HEK293 (cell line): ENCODE measurements around the gene TRAF2.
A peak's percentile ranks its signal among the peaks of the same experiment; 100 is the strongest.

Source experiments
- CTCF ChIA-PET: fragments of 350-600 bp; formaldehyde crosslinking; extraction: SDS; loops from one replicate; lab custom pipeline; 2021; ENCODE audit warnings: antibody characterized with exemption; lab: Yijun Ruan, JAX
- POLR2A ChIA-PET: fragments of 300-600 bp; formaldehyde crosslinking; extraction: SDS; loops from one replicate; lab custom pipeline; 2020; ENCODE audit warnings: antibody characterized with exemption, inconsistent platforms; lab: Yijun Ruan, JAX
- H3K27ac ChIP-seq: fragments of 200-500 bp; sonication (Bioruptor generic); 2 replicates; pipeline ENCODE4 v1.5.1; 2014; ENCODE audit warnings: low read depth, low read length, control low read depth, inconsistent platforms; ENCODE audit errors: extremely low read depth
- H3K36me3 ChIP-seq, 2 experiments: fragments of 200-500 bp in 1 of 2; sonication (Bioruptor generic) in 1 of 2; 1 replicate in 1 of 2; 2 replicates in 1 of 2; pipeline ENCODE4 v1.5.1; 2014 to 2017; ENCODE audit warnings: inconsistent platforms in 2 of 2, low read length in 2 of 2; ENCODE audit not compliant: control insufficient read depth in 2 of 2, insufficient read depth in 1 of 2
- H3K4me1 ChIP-seq: fragments of 200-500 bp; sonication (Bioruptor generic); 2 replicates; pipeline ENCODE4 v1.5.1; 2014; ENCODE audit warnings: mild to moderate bottlenecking, low read length, inconsistent platforms; ENCODE audit not compliant: control insufficient read depth, insufficient read depth
- H3K4me3 ChIP-seq: 2 replicates; pipeline ENCODE4 v1.5.1; 2011; ENCODE audit warnings: low read depth, mild to moderate bottlenecking, control low read depth, low read length, moderate library complexity
- H3K9me3 ChIP-seq: fragments of 200-500 bp; sonication (Bioruptor generic); 2 replicates; pipeline ENCODE4 v1.5.1; 2014; ENCODE audit warnings: low read depth, low read length, inconsistent platforms; ENCODE audit not compliant: control insufficient read depth, insufficient read depth
- BCL11B ChIP-seq: fragments of 450-650 bp; formaldehyde crosslinking; IDR thresholded peaks from 2 replicates; pipeline ENCODE4 v1.5.1; 2016; ENCODE audit warnings: low read depth, missing biosample characterization, missing genetic modification characterization
- GLIS1 ChIP-seq: fragments of 450-650 bp; formaldehyde crosslinking; IDR thresholded peaks from 2 replicates; pipeline ENCODE4 v1.5.1; 2016; ENCODE audit warnings: missing biosample characterization, missing genetic modification characterization
- GLIS2 ChIP-seq: fragments of 450-650 bp; formaldehyde crosslinking; IDR thresholded peaks from 2 replicates; pipeline ENCODE4 v1.5.1; 2016; ENCODE audit warnings: missing biosample characterization, missing genetic modification characterization
- HOXC10 ChIP-seq: sonication (generic); formaldehyde crosslinking; IDR thresholded peaks from 2 replicates; pipeline ENCODE4 v1.8.1; 2023; ENCODE audit warnings: mild to moderate bottlenecking, missing genetic modification reagents
- IKZF3 ChIP-seq: fragments of 450-650 bp; IDR thresholded peaks from 2 replicates; pipeline ENCODE4 v1.5.0; 2018; ENCODE audit warnings: missing biosample characterization, mild to moderate bottlenecking, missing genetic modification characterization, moderate library complexity
- KLF9 ChIP-seq: fragments of 450-650 bp; formaldehyde crosslinking; IDR thresholded peaks from 2 replicates; pipeline ENCODE4 v1.5.1; 2016; ENCODE audit warnings: missing biosample characterization, missing genetic modification characterization, low read depth
- RBAK ChIP-seq: fragments of 450-650 bp; formaldehyde crosslinking; IDR thresholded peaks from 2 replicates; pipeline ENCODE4 v1.5.1; 2016; ENCODE audit warnings: missing biosample characterization, missing genetic modification characterization
- SP2 ChIP-seq: fragments of 450-650 bp; formaldehyde crosslinking; IDR thresholded peaks from 2 replicates; pipeline ENCODE4 v1.5.1; 2016; ENCODE audit warnings: missing biosample characterization, missing genetic modification characterization
- YY2 ChIP-seq: fragments of 450-650 bp; formaldehyde crosslinking; IDR thresholded peaks from 2 replicates; pipeline ENCODE4 v1.5.1; 2016; ENCODE audit warnings: missing biosample characterization, missing genetic modification characterization
- ZFP69B ChIP-seq: fragments of 450-650 bp; formaldehyde crosslinking; IDR thresholded peaks from 2 replicates; pipeline ENCODE4 v1.5.1; 2016; ENCODE audit warnings: missing biosample characterization, missing genetic modification characterization
- ZIC2 ChIP-seq: fragments of 450-650 bp; formaldehyde crosslinking; IDR thresholded peaks from 2 replicates; pipeline ENCODE4 v1.5.1; 2016; ENCODE audit warnings: missing biosample characterization, missing genetic modification characterization
- ZNF10 ChIP-seq: fragments of 450-650 bp; formaldehyde crosslinking; IDR thresholded peaks from 2 replicates; pipeline ENCODE4 v1.5.1; 2017; ENCODE audit warnings: missing biosample characterization, missing genetic modification characterization
- ZNF175 ChIP-seq: fragments of 450-650 bp; formaldehyde crosslinking; IDR thresholded peaks from 2 replicates; pipeline ENCODE4 v1.5.1; 2016; ENCODE audit warnings: missing biosample characterization, missing genetic modification characterization
- ZNF248 ChIP-seq: fragments of 450-650 bp; formaldehyde crosslinking; IDR thresholded peaks from 2 replicates; pipeline ENCODE4 v1.5.1; 2017; ENCODE audit warnings: missing biosample characterization, missing genetic modification characterization
- ZNF266 ChIP-seq: fragments of 450-650 bp; formaldehyde crosslinking; IDR thresholded peaks from 2 replicates; pipeline ENCODE4 v1.5.1; 2016; ENCODE audit warnings: missing biosample characterization, missing genetic modification characterization, low read depth
- ZNF416 ChIP-seq: fragments of 450-650 bp; formaldehyde crosslinking; IDR thresholded peaks from 2 replicates; pipeline ENCODE4 v1.5.1; 2016; ENCODE audit warnings: missing biosample characterization, missing genetic modification characterization
- ZNF530 ChIP-seq: fragments of 450-650 bp; formaldehyde crosslinking; IDR thresholded peaks from 2 replicates; pipeline ENCODE4 v1.5.1; 2016; ENCODE audit warnings: low read depth, missing biosample characterization, missing genetic modification characterization
- ZNF560 ChIP-seq: fragments of 450-650 bp; formaldehyde crosslinking; IDR thresholded peaks from 2 replicates; pipeline ENCODE4 v1.5.1; 2017; ENCODE audit warnings: missing biosample characterization, missing genetic modification characterization, borderline replicate concordance
- ZNF571 ChIP-seq: fragments of 450-650 bp; formaldehyde crosslinking; IDR thresholded peaks from 2 replicates; pipeline ENCODE4 v1.5.0; 2017; ENCODE audit warnings: missing biosample characterization, missing genetic modification characterization
- ZNF626 ChIP-seq: fragments of 450-650 bp; sonication (Bioruptor Pico); formaldehyde crosslinking; IDR thresholded peaks from 2 replicates; pipeline ENCODE4 v1.5.1; 2018; ENCODE audit warnings: missing biosample characterization, missing genetic modification characterization, inconsistent platforms
- ZNF658 ChIP-seq: fragments of 450-650 bp; formaldehyde crosslinking; IDR thresholded peaks from 2 replicates; pipeline ENCODE4; 2016; ENCODE audit warnings: missing biosample characterization, missing genetic modification characterization
- ZNF664 ChIP-seq: fragments of 450-650 bp; formaldehyde crosslinking; IDR thresholded peaks from 2 replicates; pipeline ENCODE4 v1.5.1; 2016; ENCODE audit warnings: missing biosample characterization, missing genetic modification characterization
- ZNF677 ChIP-seq: fragments of 450-650 bp; IDR thresholded peaks from 2 replicates; pipeline ENCODE4 v1.5.0; 2018; ENCODE audit warnings: missing biosample characterization, mild to moderate bottlenecking, missing genetic modification characterization, moderate library complexity
- ZNF76 ChIP-seq: fragments of 450-650 bp; formaldehyde crosslinking; IDR thresholded peaks from 2 replicates; pipeline ENCODE4; 2016; ENCODE audit warnings: low read depth, missing biosample characterization, missing genetic modification characterization, borderline replicate concordance
- ZNF792 ChIP-seq: fragments of 450-650 bp; formaldehyde crosslinking; IDR thresholded peaks from 2 replicates; pipeline ENCODE4 v1.5.1; 2016; ENCODE audit warnings: missing biosample characterization, missing genetic modification characterization
- TF ChIP-seq, protein P1 (sequence below): fragments of 450-650 bp; formaldehyde crosslinking; IDR thresholded peaks from 2 replicates; pipeline ENCODE4 v1.5.1; 2016; ENCODE audit warnings: missing biosample characterization, missing genetic modification characterization, low read depth
- TF ChIP-seq, protein P2 (sequence below): fragments of 450-650 bp; formaldehyde crosslinking; IDR thresholded peaks from 2 replicates; pipeline ENCODE4 v1.5.1; 2016; ENCODE audit warnings: missing biosample characterization, missing genetic modification characterization
- TF ChIP-seq, protein P3 (sequence below): fragments of 450-650 bp; formaldehyde crosslinking; IDR thresholded peaks from 2 replicates; pipeline ENCODE4 v1.5.1; 2016; ENCODE audit warnings: missing biosample characterization, missing genetic modification characterization

The TRAF2 gene

DNA sequence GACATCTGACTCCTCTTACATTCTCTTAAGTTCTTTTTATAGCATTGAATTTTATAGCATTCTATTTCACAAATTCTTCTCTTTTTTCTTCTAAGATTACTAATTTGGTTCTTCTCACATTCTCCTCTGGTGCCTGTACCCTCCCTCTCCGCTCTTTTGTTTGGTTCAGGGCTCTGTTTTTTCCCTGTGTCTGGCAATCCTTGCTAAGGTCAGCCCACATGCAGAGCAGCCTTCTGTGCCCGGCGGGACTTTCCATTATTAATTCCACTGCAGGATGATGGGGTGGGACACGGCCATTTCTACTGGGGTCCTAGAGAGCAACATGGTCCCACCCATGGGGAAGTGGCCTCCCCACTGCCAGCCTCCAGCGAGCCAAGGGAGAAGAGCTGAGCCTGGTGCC is 9.8 kb upstream of the TRAF2 start:
- no peak overlapping the region for H3K27ac ChIP-seq
- CTCF ChIA-PET = interaction anchor here (0.6 to 1.0 kb wide), 2 partner anchors 10 to 158 kb away, joined by 3 to 4 read pairs; partner anchors contain the start of gene TRAF2
- no peaks in the 10 kb centered on the region for H3K4me1 ChIP-seq
- TF ChIP-seq ZNF416 (tag by site-specific recombination) = no peak
- no peak for TF ChIP-seq ZNF266 (tag by site-specific recombination)
- TF ChIP-seq BCL11B = no peak
- no peak for TF ChIP-seq ZNF10
- TF ChIP-seq, protein P1, sequence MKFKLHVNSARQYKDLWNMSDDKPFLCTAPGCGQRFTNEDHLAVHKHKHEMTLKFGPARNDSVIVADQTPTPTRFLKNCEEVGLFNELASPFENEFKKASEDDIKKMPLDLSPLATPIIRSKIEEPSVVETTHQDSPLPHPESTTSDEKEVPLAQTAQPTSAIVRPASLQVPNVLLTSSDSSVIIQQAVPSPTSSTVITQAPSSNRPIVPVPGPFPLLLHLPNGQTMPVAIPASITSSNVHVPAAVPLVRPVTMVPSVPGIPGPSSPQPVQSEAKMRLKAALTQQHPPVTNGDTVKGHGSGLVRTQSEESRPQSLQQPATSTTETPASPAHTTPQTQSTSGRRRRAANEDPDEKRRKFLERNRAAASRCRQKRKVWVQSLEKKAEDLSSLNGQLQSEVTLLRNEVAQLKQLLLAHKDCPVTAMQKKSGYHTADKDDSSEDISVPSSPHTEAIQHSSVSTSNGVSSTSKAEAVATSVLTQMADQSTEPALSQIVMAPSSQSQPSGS (tag by site-specific recombination) = no peak
- TF ChIP-seq, protein P2, sequence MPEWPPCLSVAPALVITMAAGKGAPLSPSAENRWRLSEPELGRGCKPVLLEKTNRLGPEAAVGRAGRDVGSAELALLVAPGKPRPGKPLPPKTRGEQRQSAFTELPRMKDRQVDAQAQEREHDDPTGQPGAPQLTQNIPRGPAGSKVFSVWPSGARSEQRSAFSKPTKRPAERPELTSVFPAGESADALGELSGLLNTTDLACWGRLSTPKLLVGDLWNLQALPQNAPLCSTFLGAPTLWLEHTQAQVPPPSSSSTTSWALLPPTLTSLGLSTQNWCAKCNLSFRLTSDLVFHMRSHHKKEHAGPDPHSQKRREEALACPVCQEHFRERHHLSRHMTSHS (tag by site-specific recombination) = no peak
- no peak for TF ChIP-seq KLF9 (tag by site-specific recombination)
- TF ChIP-seq YY2 (tag by site-specific recombination) = no peak
- TF ChIP-seq ZNF248 (tag by site-specific recombination) = no peak
- TF ChIP-seq ZNF560 (tag by site-specific recombination) = no peak
- POLR2A ChIA-PET = no interaction called here
- H3K4me3 ChIP-seq = no peak overlapping the region
- H3K36me3 ChIP-seq = no peaks in the 10 kb centered on the region
- H3K9me3 ChIP-seq = no peaks in the 10 kb centered on the region

DNA sequence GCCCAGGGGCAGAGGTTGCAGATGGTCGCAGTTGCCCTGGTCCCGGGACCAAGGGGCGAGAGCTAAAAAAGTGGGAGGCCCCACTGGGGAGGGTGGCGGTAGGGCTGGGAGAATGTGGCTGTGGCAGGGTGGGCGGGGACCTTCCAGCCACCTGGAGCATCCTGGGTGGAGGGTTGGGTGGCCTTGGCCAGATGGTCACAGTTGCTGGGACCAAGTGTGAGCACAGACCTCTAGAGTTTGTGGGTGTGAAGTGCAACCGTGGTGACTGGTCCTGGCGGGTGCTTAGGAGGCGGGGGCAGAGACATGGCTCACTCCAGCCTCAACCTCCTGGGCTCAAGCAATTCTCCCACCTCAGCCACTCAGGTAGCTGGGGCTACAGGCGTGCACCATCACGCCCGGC is 5.7 kb upstream of the TRAF2 start:
- no peaks in the 10 kb centered on the region for H3K9me3 ChIP-seq
- H3K36me3 ChIP-seq = no peaks in the 10 kb centered on the region
- no peak overlapping the region for H3K4me3 ChIP-seq
- no peak overlapping the region for H3K27ac ChIP-seq
- TF ChIP-seq IKZF3 (tag by site-specific recombination) (no peak), ZNF76 (no peak), SP2 (tag by site-specific recombination) (peak; percentile 15; the same call in 1 of the 2 replicates), ZNF530 (tag by site-specific recombination) (no peak), RBAK (tag by site-specific recombination) (no peak)
- TF ChIP-seq, protein P3, sequence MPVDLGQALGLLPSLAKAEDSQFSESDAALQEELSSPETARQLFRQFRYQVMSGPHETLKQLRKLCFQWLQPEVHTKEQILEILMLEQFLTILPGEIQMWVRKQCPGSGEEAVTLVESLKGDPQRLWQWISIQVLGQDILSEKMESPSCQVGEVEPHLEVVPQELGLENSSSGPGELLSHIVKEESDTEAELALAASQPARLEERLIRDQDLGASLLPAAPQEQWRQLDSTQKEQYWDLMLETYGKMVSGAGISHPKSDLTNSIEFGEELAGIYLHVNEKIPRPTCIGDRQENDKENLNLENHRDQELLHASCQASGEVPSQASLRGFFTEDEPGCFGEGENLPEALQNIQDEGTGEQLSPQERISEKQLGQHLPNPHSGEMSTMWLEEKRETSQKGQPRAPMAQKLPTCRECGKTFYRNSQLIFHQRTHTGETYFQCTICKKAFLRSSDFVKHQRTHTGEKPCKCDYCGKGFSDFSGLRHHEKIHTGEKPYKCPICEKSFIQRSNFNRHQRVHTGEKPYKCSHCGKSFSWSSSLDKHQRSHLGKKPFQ (tag by site-specific recombination) = peak; percentile 58; the same call in 1 of the 2 replicates
- H3K4me1 ChIP-seq = no peaks in the 10 kb centered on the region
- ChIA-PET CTCF (interaction anchor here (0.5 to 0.7 kb wide), 2 partner anchors 10 to 14 kb away, joined by 3 to 4 read pairs; no protein-coding TSS in a partner anchor), POLR2A (interaction anchor here (0.6 to 1.6 kb wide), 4 partner anchors 15 to 44 kb away, joined by 3 to 4 read pairs (median 3); partner anchors contain the start of gene EDF1)

DNA sequence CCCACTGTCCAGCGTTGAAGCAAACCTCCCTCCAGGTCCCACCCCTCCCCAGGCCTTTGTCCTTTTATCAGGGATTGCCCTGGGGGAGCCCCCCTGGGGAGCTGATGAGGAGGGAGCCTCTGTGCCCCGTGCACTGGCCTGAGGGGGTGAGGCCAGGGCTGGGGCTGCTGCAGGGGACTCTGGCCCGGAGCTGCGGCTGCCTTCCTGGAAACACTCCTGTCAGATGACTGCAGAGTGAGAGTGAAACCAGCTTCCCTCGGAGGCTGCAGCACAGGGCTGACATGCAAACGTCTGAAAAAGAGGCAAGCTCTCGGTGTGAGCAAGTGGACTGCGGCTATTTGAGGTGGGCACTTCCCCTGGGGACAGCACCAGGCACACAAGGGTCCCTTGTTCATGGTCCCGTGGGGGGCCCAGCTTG is 4.6 kb upstream of the TRAF2 start:
- Histone ChIP-seq H3K36me3 (no peaks in the 10 kb centered on the region), H3K27ac (no peak overlapping the region), H3K4me1 (no peaks in the 10 kb centered on the region), H3K4me3 (no peak overlapping the region), H3K9me3 (no peaks in the 10 kb centered on the region)
- POLR2A ChIA-PET = interaction anchor here (0.8 to 1.6 kb wide), 6 partner anchors 12 to 35 kb away, joined by 3 to 4 read pairs (median 3); partner anchors contain the start of gene EDF1
- no peak for TF ChIP-seq ZNF664 (tag by site-specific recombination)
- no peak for TF ChIP-seq ZNF626 (tag by site-specific recombination)
- TF ChIP-seq ZNF792 (tag by site-specific recombination) = no peak
- no peak for TF ChIP-seq ZNF571
- TF ChIP-seq GLIS1 (tag by site-specific recombination) = peak; percentile 82
- TF ChIP-seq ZNF658 = no peak
- peak; percentile 32; the same call in 1 of the 2 replicates for TF ChIP-seq GLIS2 (tag by site-specific recombination)
- TF ChIP-seq ZFP69B = no peak
- no peak for TF ChIP-seq ZIC2 (tag by site-specific recombination)
- TF ChIP-seq ZNF175 = no peak
- no peak for TF ChIP-seq ZNF677 (tag by site-specific recombination)
- TF ChIP-seq HOXC10 (CRISPR knock-in tag) = no peak
- CTCF ChIA-PET = interaction anchor here (0.6 to 1.0 kb wide), 4 partner anchors 13 to 481 kb away, joined by 3 to 5 read pairs (median 3); partner anchors contain the start of gene AJM1
